SK-N-SH (cell line): ENCODE data around the gene SLC22A23. TPM values are rescaled to one million over a fixed set of nuclear protein-coding genes. Genes with fewer than 3 reads are reported as not detected.

Source experiments
- CTCF ChIA-PET: fragments of 300-600, 350-600 bp; formaldehyde crosslinking; extraction: SDS; loops from one replicate; lab custom pipeline; 2021; lab: Yijun Ruan, JAX
- POLR2A ChIA-PET: fragments of 350-600 bp; sonication (Branson Sonifier 250); formaldehyde crosslinking; extraction: SDS; loops from one replicate; lab custom pipeline; 2020; ENCODE audit warnings: antibody characterized with exemption, inconsistent platforms; lab: Yijun Ruan, JAX
- DNase-seq: peaks from one replicate; pipeline ENCODE4 v3.0.0; 2012
- H2AFZ ChIP-seq: fragments of 200-600 bp; sonication (generic); 2 replicates; pipeline ENCODE4 v1.8.1; 2016; ENCODE audit warnings: antibody characterized with exemption, mild to moderate bottlenecking, low read depth
- H3F3A ChIP-seq: fragments of 200-600 bp; sonication (generic); replicated peaks from 2 replicates; pipeline ENCODE3; 2016; ENCODE audit warnings: antibody characterized with exemption, mild to moderate bottlenecking; ENCODE audit not compliant: insufficient read depth
- H3K27ac ChIP-seq, 2 experiments: fragments of 200-500 bp in 1 of 2; fragments of 200-600 bp in 1 of 2; sonication (Bioruptor generic) in 1 of 2; sonication (generic), shearing (Covaris generic) in 1 of 2; 2 replicates each; pipeline versions ENCODE4 v1.5.1 to v1.6.1; 2014 to 2016; ENCODE audit warnings: low read depth in 2 of 2, inconsistent platforms in 1 of 2, low read length in 1 of 2, mild to moderate bottlenecking in 1 of 2, mixed read lengths in 1 of 2
- H3K27me3 ChIP-seq: fragments of 200-600 bp; sonication (generic), shearing (Covaris generic); 2 replicates; pipeline ENCODE4 v1.6.1; 2016; ENCODE audit warnings: mixed run types; ENCODE audit not compliant: insufficient read depth
- H3K36me3 ChIP-seq, 2 experiments: fragments of 200-500 bp in 1 of 2; fragments of 200-600 bp in 1 of 2; sonication (Bioruptor generic) in 1 of 2; sonication (generic) in 1 of 2; replicated peaks in 1 of 2; 2 replicates each; pipeline versions ENCODE3 to v1.5.1; 2014 to 2016; ENCODE audit warnings: low read length in 1 of 2, mild to moderate bottlenecking in 1 of 2; ENCODE audit not compliant: insufficient read depth in 2 of 2, control insufficient read depth in 1 of 2
- H3K4me1 ChIP-seq, 2 experiments: fragments of 200-500 bp in 1 of 2; fragments of 200-600 bp in 1 of 2; sonication (Bioruptor generic) in 1 of 2; sonication (generic), shearing (Covaris generic) in 1 of 2; 2 replicates each; pipeline versions ENCODE4 v1.5.1 to v1.6.1; 2014 to 2016; ENCODE audit warnings: low read depth in 1 of 2, low read length in 1 of 2, mixed run types in 1 of 2; ENCODE audit not compliant: insufficient read depth in 2 of 2, control insufficient read depth in 1 of 2
- H3K4me2 ChIP-seq: fragments of 200-600 bp; sonication (generic), shearing (Covaris generic); 2 replicates; pipeline ENCODE4 v1.6.1; 2017; ENCODE audit warnings: mixed run types
- H3K4me3 ChIP-seq, 2 experiments: fragments of 200-500 bp in 1 of 2; fragments of 200-600 bp in 1 of 2; sonication (Bioruptor generic) in 1 of 2; sonication (generic), shearing (Covaris generic) in 1 of 2; 2 replicates each; pipeline versions ENCODE4 v1.5.1 to v1.8.1; 2014 to 2016; ENCODE audit warnings: low read depth in 2 of 2, inconsistent platforms in 1 of 2, low read length in 1 of 2, mild to moderate bottlenecking in 1 of 2, mixed read lengths in 1 of 2, moderate library complexity in 1 of 2
- H3K79me2 ChIP-seq: fragments of 200-600 bp; sonication (generic); 2 replicates; pipeline ENCODE4 v1.8.1; 2017; ENCODE audit warnings: mild to moderate bottlenecking; ENCODE audit not compliant: insufficient read depth
- H3K9ac ChIP-seq: fragments of 200-600 bp; sonication (generic); 2 replicates; pipeline ENCODE4 v1.6.1; 2017; ENCODE audit warnings: mixed run types
- H3K9me2 ChIP-seq: fragments of 200-600 bp; sonication (generic); 2 replicates; pipeline ENCODE4 v1.6.1; 2017; ENCODE audit warnings: mixed run types
- H3K9me3 ChIP-seq: fragments of 200-600 bp; sonication (generic); 2 replicates; pipeline ENCODE4 v1.6.1; 2017; ENCODE audit warnings: mixed run types, mild to moderate bottlenecking, moderate library complexity
- H4K20me1 ChIP-seq: fragments of 200-600 bp; sonication (generic); 2 replicates; pipeline ENCODE4 v1.6.1; 2017; ENCODE audit warnings: mild to moderate bottlenecking, mixed run types; ENCODE audit not compliant: insufficient read depth
- ELF1 ChIP-seq: IDR thresholded peaks from 2 replicates; pipeline ENCODE4 v1.4.0; 2012
- FOSL2 ChIP-seq: IDR thresholded peaks from 2 replicates; pipeline ENCODE4 v1.4.0; 2012; ENCODE audit warnings: low read depth, mild to moderate bottlenecking, moderate library complexity, borderline replicate concordance
- FOXM1 ChIP-seq: IDR thresholded peaks from 2 replicates; pipeline ENCODE4 v1.4.0; 2012; ENCODE audit warnings: low read depth, mild to moderate bottlenecking
- IRF3 ChIP-seq: fragments of 150-350 bp; IDR thresholded peaks from 2 replicates; pipeline ENCODE4 v1.6.1; 2016; ENCODE audit warnings: mild to moderate bottlenecking, low read depth, low read length
- JUND ChIP-seq: IDR thresholded peaks from 2 replicates; pipeline ENCODE4 v1.4.0; 2012
- MAX ChIP-seq: IDR thresholded peaks from 2 replicates; pipeline ENCODE4 v1.4.0; 2012; ENCODE audit warnings: low read depth
- NFIC ChIP-seq: IDR thresholded peaks from 2 replicates; pipeline ENCODE4 v1.4.0; 2012; ENCODE audit warnings: borderline replicate concordance
- NRF1 ChIP-seq: IDR thresholded peaks from 2 replicates; pipeline ENCODE4 v1.6.1; 2012; ENCODE audit warnings: low read depth, mild to moderate bottlenecking, low read length
- REST ChIP-seq: IDR thresholded peaks from 2 replicates; pipeline ENCODE4 v1.6.1; 2012; ENCODE audit warnings: mild to moderate bottlenecking, low read depth, low read length, moderate library complexity
- SMC3 ChIP-seq: IDR thresholded peaks from 2 replicates; pipeline ENCODE4 v1.6.1; 2012; ENCODE audit warnings: low read depth, low read length, improper control_type of control experiment
- TAF1 ChIP-seq: IDR thresholded peaks from 2 replicates; pipeline ENCODE4 v1.6.1; 2012; ENCODE audit warnings: low read depth, mild to moderate bottlenecking, low read length, moderate library complexity, borderline replicate concordance
- YY1 ChIP-seq: IDR thresholded peaks from 2 replicates; pipeline ENCODE4 v1.4.0; 2012; ENCODE audit warnings: low read depth, mild to moderate bottlenecking
- ZBTB33 ChIP-seq: IDR thresholded peaks from 2 replicates; pipeline ENCODE4 v1.4.0; 2012; ENCODE audit warnings: low read depth, borderline replicate concordance
- WGBS: methylation state at CpG from one replicate; pipeline ENCODE4 v1.1.6; 2017; ENCODE audit warnings: low lambda C conversion rate; 5-methylcytosine and 5-hydroxymethylcytosine counted together
- polyA plus RNA-seq, 3 experiments: library from polyadenylated mRNA; depleted of rRNA; stranded (reverse); fragments of >200 nt; gene quantifications; 2 replicates each; pipeline ENCODE4 v1.2.3, GENCODE V29; 2012

The SLC22A23 gene
- polyA plus RNA-seq, 1 of the 3 experiments (the other 2 are of a cell fraction): not detected

GRCh38 chr6:3388786-3389185, 68.1 kb downstream of the SLC22A23 start:
- H2AFZ ChIP-seq: no peak overlapping the region
- POLR2A ChIA-PET: no interaction called here
- peaks cover 31% of the 10 kb centered on the region for H3K27me3 ChIP-seq
- no peaks in the 10 kb centered on the region for H4K20me1 ChIP-seq
- H3K9me3 ChIP-seq: no peaks in the 10 kb centered on the region
- H3K36me3 ChIP-seq: no peaks in the 10 kb centered on the region
- DNase-seq: no peak
- CTCF ChIA-PET: interaction anchor here (1.1 to 1.3 kb wide), 2 partner anchors 20 to 344 kb away, joined by 3 read pairs; no protein-coding TSS in a partner anchor
- no peaks in the 10 kb centered on the region; a peak in 1 of 4 replicates for H3K4me1 ChIP-seq
- H3K4me2 ChIP-seq: no peak overlapping the region
- H3K9ac ChIP-seq: no peak overlapping the region
- H3K27ac ChIP-seq: no peak overlapping the region
- 51% methylated on average over 9 of the region's 9 CpGs for WGBS
- H3K9me2 ChIP-seq: no peaks in the 10 kb centered on the region
- no peak for TF ChIP-seq MAX
- no peaks in the 10 kb centered on the region for H3K79me2 ChIP-seq
- H3F3A ChIP-seq: no peaks in the 10 kb centered on the region
- H3K4me3 ChIP-seq: no peak overlapping the region

GRCh38 chr6:3386374-3386857, 70.4 kb downstream of the SLC22A23 start:
- no peak for DNase-seq
- TF ChIP-seq FOSL2: no peak
- TF ChIP-seq FOXM1: no peak
- no peak for TF ChIP-seq ZBTB33
- TF ChIP-seq SMC3: no peak
- TF ChIP-seq JUND: no peak
- TF ChIP-seq NRF1: no peak
- TF ChIP-seq TAF1: no peak
- TF ChIP-seq REST: no peak
- TF ChIP-seq NFIC: no peak
- TF ChIP-seq YY1: no peak
- TF ChIP-seq ELF1: no peak
- no peak for TF ChIP-seq IRF3
- peaks cover 22% of the 10 kb centered on the region; the same call in 1 of the 2 replicates for H3K27me3 ChIP-seq
- no peak overlapping the region for H2AFZ ChIP-seq
- H3K4me2 ChIP-seq: no peak overlapping the region
- CTCF ChIA-PET: no interaction called here
- H3K36me3 ChIP-seq: no peaks in the 10 kb centered on the region
- H4K20me1 ChIP-seq: no peaks in the 10 kb centered on the region
- WGBS: 100% methylated on average over 2 of the region's 11 CpGs
- no peak overlapping the region for H3K27ac ChIP-seq
- no peak overlapping the region for H3K9ac ChIP-seq
- POLR2A ChIA-PET: no interaction called here
- no peaks in the 10 kb centered on the region for H3K9me2 ChIP-seq
- H3F3A ChIP-seq: no peaks in the 10 kb centered on the region
- H3K9me3 ChIP-seq: no peaks in the 10 kb centered on the region
- H3K4me3 ChIP-seq: no peak overlapping the region
- no peaks in the 10 kb centered on the region; a peak in 1 of 4 replicates for H3K4me1 ChIP-seq
- no peaks in the 10 kb centered on the region for H3K79me2 ChIP-seq
